ENCODE data around the gene CEPT1. TPM values are rescaled to one million over a fixed set of nuclear protein-coding genes. Genes with fewer than 3 reads are reported as not detected.

The CEPT1 gene
- total RNA-seq, 1 donor from 2014 or later, result 26.9 TPM

DNA sequence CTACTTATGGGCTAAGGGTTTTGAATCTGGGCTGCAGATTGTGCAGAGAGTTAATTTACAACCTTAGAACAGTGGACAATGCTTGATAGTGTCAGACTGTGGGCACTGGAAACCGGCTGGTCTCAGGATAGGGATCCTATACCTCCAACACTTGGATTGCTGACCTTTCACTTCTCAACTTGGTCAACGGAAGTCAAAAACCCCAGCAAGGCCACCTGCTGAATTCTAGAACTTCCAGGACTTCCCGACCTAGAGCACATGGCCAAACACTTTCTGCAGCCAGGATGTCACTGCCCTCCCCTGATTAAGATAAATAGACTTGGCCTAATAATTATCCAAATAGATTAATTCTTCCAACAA is 60.8 kb downstream of the CEPT1 start:
- H3K79me2 ChIP-seq (ENCODE audit: insufficient read depth, low read length), result no peaks in the 10 kb centered on the region
- no peak overlapping the region for H3K9ac ChIP-seq (ENCODE audit: low read length)
- no peak overlapping the region for H3K4me2 ChIP-seq (ENCODE audit: low read length)
- DNase-seq (ENCODE audit: low read depth), result no peak
- peaks cover 15% of the 10 kb centered on the region for H3K27me3 ChIP-seq (ENCODE audit: insufficient read depth, low read length)
- Mint-ChIP-seq H3K27ac (ENCODE audit: unreplicated experiment) (no peak overlapping the region), H3K27me3 (ENCODE audit: low read depth, unreplicated experiment) (peaks cover 37% of the 10 kb centered on the region), H3K4me3 (ENCODE audit: unreplicated experiment) (no peak overlapping the region), H3K36me3 (ENCODE audit: low read depth, unreplicated experiment) (peaks cover 2% of the 10 kb centered on the region), H3K4me1 (ENCODE audit: low read depth, unreplicated experiment) (peaks cover 3% of the 10 kb centered on the region), H3K9me3 (ENCODE audit: unreplicated experiment) (peaks cover 9% of the 10 kb centered on the region)
- no peaks in the 10 kb centered on the region for H4K20me1 ChIP-seq (ENCODE audit: insufficient read depth, low read length)
- no peak for TF ChIP-seq EZH2 (IDR thresholded peaks at IDR 0.05; ENCODE audit: insufficient read depth, low read length)
- TF ChIP-seq, protein P1, sequence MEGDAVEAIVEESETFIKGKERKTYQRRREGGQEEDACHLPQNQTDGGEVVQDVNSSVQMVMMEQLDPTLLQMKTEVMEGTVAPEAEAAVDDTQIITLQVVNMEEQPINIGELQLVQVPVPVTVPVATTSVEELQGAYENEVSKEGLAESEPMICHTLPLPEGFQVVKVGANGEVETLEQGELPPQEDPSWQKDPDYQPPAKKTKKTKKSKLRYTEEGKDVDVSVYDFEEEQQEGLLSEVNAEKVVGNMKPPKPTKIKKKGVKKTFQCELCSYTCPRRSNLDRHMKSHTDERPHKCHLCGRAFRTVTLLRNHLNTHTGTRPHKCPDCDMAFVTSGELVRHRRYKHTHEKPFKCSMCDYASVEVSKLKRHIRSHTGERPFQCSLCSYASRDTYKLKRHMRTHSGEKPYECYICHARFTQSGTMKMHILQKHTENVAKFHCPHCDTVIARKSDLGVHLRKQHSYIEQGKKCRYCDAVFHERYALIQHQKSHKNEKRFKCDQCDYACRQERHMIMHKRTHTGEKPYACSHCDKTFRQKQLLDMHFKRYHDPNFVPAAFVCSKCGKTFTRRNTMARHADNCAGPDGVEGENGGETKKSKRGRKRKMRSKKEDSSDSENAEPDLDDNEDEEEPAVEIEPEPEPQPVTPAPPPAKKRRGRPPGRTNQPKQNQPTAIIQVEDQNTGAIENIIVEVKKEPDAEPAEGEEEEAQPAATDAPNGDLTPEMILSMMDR (IDR thresholded peaks at IDR 0.05; ENCODE audit: insufficient read depth, low read depth, low read length), result no peak
- H3K4me1 ChIP-seq (ENCODE audit: insufficient read depth, low read length), result peaks cover 5% of the 10 kb centered on the region
- H3K9me3 ChIP-seq (ENCODE audit: insufficient read depth, low read depth, low read length), result no peaks in the 10 kb centered on the region
- no peak overlapping the region for H3K27ac ChIP-seq (ENCODE audit: low read depth, low read length)
- FAIRE-seq, result no peak
- no peak overlapping the region for H2AFZ ChIP-seq (ENCODE audit: low read depth, low read length)
- no peaks in the 10 kb centered on the region for H3K36me3 ChIP-seq (ENCODE audit: insufficient read depth, low read length)
- H3K4me3 ChIP-seq (ENCODE audit: insufficient read depth, low read depth, low read length), result no peak overlapping the region

DNA sequence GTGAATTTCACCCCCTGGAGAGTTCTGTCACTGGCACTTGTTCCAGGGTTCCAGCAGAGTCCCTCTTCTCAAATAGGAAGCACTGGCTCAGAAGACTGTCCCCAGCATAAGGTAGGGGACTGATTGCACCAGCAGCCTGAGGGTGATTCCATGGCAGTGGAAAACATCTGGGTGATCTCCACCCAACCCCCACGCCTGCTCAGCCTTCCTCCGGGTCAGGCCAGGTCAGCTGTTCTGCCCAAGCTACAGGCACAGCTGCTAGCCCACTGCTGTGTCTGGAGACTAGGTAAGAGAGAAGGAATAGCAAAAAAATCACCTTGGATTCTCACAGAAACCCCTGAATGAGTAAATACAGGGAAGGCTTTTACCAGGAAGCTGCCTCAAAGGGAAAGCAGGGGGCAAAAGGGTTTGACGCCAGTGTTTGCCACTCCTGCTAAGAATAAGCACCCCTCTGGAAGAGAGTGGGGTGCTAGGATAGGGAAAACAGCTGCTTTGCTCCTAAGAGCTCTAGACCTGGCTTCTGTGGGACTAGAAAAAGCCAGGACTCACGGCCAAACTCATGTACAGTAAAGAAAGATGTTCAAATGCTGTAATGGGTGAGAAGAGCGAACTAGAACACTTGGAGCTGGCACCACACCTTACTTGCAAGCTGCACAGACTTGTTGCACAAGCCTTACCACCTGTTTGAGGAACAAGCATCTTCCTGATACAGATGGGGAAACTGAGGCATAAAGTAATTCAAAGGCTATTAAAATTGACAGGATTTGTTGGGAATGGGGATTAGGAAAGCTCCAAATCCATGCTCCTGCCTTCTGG is 61.5 kb downstream of the CEPT1 start:
- H3K4me1 Mint-ChIP-seq (ENCODE audit: low read depth, unreplicated experiment), result no peaks in the 10 kb centered on the region
- Histone ChIP-seq H3K79me2 (ENCODE audit: insufficient read depth, low read length) (no peaks in the 10 kb centered on the region), H3K36me3 (ENCODE audit: insufficient read depth, low read length) (no peaks in the 10 kb centered on the region), H3K27me3 (ENCODE audit: insufficient read depth, low read length) (peaks cover 15% of the 10 kb centered on the region), H3K4me1 (ENCODE audit: insufficient read depth, low read length) (peaks cover 5% of the 10 kb centered on the region), H3K4me3 (ENCODE audit: insufficient read depth, low read depth, low read length) (no peak overlapping the region), H3K4me2 (ENCODE audit: low read length) (no peak overlapping the region), H4K20me1 (ENCODE audit: insufficient read depth, low read length) (no peaks in the 10 kb centered on the region), H3K9me3 (ENCODE audit: insufficient read depth, low read depth, low read length) (no peaks in the 10 kb centered on the region), H3K27ac (ENCODE audit: low read depth, low read length) (no peak overlapping the region), H3K9ac (ENCODE audit: low read length) (no peak overlapping the region), H2AFZ (ENCODE audit: low read depth, low read length) (no peak overlapping the region)
- TF ChIP-seq EZH2 (IDR thresholded peaks at IDR 0.05; ENCODE audit: insufficient read depth, low read length), result no peak
- TF ChIP-seq, protein P1 (IDR thresholded peaks at IDR 0.05; ENCODE audit: insufficient read depth, low read depth, low read length), result no peak
- no peak overlapping the region for H3K4me3 Mint-ChIP-seq (ENCODE audit: unreplicated experiment)
- H3K27me3 Mint-ChIP-seq (ENCODE audit: low read depth, unreplicated experiment), result peaks cover 33% of the 10 kb centered on the region
- no peak for FAIRE-seq
- H3K9me3 Mint-ChIP-seq (ENCODE audit: unreplicated experiment), result peaks cover 9% of the 10 kb centered on the region
- H3K27ac Mint-ChIP-seq (ENCODE audit: unreplicated experiment), result no peak overlapping the region
- DNase-seq (ENCODE audit: low read depth), result no peak
- H3K36me3 Mint-ChIP-seq (ENCODE audit: low read depth, unreplicated experiment), result peaks cover 2% of the 10 kb centered on the region

DNA sequence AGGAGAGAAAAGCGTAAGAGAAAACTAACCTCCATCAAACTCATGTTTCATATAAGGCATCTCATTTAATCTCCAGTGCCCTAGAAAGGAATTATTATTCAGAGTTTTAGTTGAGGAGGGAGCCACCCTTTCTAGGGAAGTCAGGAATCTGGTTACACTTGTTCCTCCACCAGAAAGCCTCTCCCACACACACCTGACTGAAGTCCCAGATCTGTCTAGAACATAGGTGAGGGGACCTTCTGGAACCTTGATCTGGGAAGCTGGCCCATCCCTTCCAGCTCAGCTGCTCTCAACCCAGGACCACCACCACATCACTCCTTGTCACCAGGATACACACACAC is 62.3 kb downstream of the CEPT1 start:
- Histone ChIP-seq H3K36me3 (ENCODE audit: insufficient read depth, low read length) (no peaks in the 10 kb centered on the region), H3K27ac (ENCODE audit: low read depth, low read length) (no peak overlapping the region), H3K4me1 (ENCODE audit: insufficient read depth, low read length) (peaks cover 5% of the 10 kb centered on the region), H2AFZ (ENCODE audit: low read depth, low read length) (no peak overlapping the region), H3K27me3 (ENCODE audit: insufficient read depth, low read length) (peaks cover 22% of the 10 kb centered on the region), H3K9me3 (ENCODE audit: insufficient read depth, low read depth, low read length) (no peaks in the 10 kb centered on the region), H3K4me2 (ENCODE audit: low read length) (no peak overlapping the region), H4K20me1 (ENCODE audit: insufficient read depth, low read length) (no peaks in the 10 kb centered on the region), H3K9ac (ENCODE audit: low read length) (no peak overlapping the region), H3K4me3 (ENCODE audit: insufficient read depth, low read depth, low read length) (no peak overlapping the region), H3K79me2 (ENCODE audit: insufficient read depth, low read length) (no peaks in the 10 kb centered on the region)
- TF ChIP-seq, protein P1 (IDR thresholded peaks at IDR 0.05; ENCODE audit: insufficient read depth, low read depth, low read length), result no peak
- no peak for TF ChIP-seq EZH2 (IDR thresholded peaks at IDR 0.05; ENCODE audit: insufficient read depth, low read length)
- H3K27ac Mint-ChIP-seq (ENCODE audit: unreplicated experiment), result no peak overlapping the region
- no peak for DNase-seq (ENCODE audit: low read depth)
- H3K4me1 Mint-ChIP-seq (ENCODE audit: low read depth, unreplicated experiment), result no peaks in the 10 kb centered on the region
- peaks cover 9% of the 10 kb centered on the region for H3K9me3 Mint-ChIP-seq (ENCODE audit: unreplicated experiment)
- H3K4me3 Mint-ChIP-seq (ENCODE audit: unreplicated experiment), result no peak overlapping the region
- H3K36me3 Mint-ChIP-seq (ENCODE audit: low read depth, unreplicated experiment), result peaks cover 2% of the 10 kb centered on the region
- H3K27me3 Mint-ChIP-seq (ENCODE audit: low read depth, unreplicated experiment), result peaks cover 30% of the 10 kb centered on the region
- no peak for FAIRE-seq

Measured in astrocyte (in vitro differentiated cells and primary cell).